ENCODE measurements around the gene ASGR2.

Gene ASGR2

DNA sequence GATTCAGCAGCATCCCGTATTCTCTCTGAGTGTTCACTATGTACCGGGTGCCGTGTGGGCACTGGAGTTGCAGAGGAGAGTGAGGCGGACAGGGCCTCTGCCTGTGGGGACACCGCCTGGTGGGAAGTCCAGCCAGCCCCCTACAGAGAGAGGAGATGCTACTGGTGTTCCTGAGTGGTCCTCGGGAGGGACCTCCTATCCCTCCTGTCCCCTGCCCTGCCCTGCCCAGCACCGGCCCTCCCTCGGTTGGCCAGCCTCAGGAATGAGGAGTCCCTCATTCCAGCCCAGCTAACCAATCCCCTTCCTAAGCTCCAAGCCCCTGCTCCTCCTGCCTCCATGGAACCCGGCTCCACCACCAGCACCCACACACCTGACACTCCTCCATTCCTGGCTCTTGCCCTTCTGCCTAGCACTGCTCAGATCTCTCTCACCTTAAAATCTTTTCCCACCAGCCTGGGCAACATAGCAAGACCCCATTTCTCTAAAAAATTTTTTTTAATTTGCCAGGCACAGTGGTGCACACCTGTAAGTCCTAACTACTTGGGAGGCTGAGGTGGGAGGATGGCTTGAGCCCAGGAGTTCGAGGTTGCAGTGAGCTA is 2.0 kb downstream of the ASGR2 start:
- DNase-seq (ENCODE audit: low read depth), result no peak
- H3K4me3 ChIP-seq (ENCODE audit: low read depth, low read length), result no peak overlapping the region
- TF ChIP-seq, protein P1, sequence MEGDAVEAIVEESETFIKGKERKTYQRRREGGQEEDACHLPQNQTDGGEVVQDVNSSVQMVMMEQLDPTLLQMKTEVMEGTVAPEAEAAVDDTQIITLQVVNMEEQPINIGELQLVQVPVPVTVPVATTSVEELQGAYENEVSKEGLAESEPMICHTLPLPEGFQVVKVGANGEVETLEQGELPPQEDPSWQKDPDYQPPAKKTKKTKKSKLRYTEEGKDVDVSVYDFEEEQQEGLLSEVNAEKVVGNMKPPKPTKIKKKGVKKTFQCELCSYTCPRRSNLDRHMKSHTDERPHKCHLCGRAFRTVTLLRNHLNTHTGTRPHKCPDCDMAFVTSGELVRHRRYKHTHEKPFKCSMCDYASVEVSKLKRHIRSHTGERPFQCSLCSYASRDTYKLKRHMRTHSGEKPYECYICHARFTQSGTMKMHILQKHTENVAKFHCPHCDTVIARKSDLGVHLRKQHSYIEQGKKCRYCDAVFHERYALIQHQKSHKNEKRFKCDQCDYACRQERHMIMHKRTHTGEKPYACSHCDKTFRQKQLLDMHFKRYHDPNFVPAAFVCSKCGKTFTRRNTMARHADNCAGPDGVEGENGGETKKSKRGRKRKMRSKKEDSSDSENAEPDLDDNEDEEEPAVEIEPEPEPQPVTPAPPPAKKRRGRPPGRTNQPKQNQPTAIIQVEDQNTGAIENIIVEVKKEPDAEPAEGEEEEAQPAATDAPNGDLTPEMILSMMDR (IDR thresholded peaks at IDR 0.05; ENCODE audit: low read depth, low read length, missing control alignments), result no peak

DNA sequence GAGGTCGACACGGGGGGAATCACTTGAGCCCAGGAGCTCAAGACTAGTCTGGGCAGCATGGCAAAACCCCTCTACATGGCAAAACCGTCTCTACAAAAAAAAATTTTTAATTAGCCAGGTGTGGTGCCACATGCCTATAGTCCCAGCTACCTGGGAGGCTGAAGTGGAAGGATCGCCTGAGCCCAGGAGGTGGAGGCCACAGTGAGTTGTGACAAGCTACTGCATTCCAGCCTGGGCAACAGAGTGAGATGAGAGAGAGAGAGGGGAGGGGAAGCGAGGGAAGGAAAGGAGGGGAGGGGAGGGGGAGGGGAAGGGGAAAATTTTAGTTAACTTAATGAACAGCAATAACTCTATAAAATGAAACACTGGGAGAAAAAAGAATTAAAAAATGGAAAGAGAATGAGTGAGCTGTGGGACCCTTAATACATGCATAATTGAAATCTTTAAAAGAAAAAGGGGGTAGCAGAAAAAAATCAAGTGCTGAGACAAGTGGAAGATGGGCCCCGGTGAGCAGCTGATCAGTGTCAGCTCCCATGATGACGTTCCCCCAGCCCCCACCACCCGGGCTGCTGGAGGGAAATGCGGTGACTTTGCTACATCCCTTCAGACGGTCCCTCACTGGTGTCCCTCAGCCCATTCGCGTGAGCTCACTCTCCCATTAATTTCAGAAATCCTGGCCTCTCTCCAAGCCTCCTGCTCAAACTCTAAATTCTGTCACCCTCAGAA is 2.7 kb downstream of the ASGR2 start:
- DNase-seq (ENCODE audit: low read depth), result no peak
- TF ChIP-seq, protein P1 (IDR thresholded peaks at IDR 0.05; ENCODE audit: low read depth, low read length, missing control alignments), result no peak
- H3K4me3 ChIP-seq (ENCODE audit: low read depth, low read length), result no peak overlapping the region

DNA sequence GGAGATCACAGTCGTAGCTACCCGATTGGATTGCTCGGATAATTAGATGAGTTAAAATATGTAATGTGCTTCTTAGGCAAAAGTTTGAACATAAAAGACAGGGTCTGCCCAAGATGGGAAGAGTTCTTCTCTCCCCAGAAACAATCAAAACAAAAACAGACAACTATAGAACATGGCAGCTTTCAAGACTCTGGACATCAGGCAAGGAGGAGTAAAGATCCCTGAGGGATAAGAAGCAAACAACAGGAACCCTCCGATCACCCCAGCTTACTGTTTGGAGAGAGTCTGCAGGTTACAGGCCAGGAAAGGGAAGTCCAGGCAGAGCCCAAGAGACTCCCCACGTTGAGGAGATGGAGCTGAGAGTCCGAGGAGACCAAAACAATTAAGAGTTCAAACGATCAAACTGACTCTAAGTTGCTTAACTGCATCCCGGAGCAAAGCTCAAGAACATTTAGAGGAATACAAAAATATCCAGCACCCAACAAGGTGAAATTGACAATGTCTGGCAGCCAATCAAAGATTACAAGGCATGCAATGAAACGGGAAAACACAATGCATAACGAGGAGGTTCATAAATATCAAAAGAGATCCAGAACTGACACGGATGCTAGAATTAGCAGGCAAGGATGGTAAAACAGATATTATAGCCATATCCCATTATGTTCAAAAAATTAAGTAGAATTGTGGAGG is 3.9 kb downstream of the ASGR2 start:
- TF ChIP-seq, protein P1 (IDR thresholded peaks at IDR 0.05; ENCODE audit: low read depth, low read length, missing control alignments), result no peak
- H3K4me3 ChIP-seq (ENCODE audit: low read depth, low read length), result no peak overlapping the region
- no peak for DNase-seq (ENCODE audit: low read depth)

DNA sequence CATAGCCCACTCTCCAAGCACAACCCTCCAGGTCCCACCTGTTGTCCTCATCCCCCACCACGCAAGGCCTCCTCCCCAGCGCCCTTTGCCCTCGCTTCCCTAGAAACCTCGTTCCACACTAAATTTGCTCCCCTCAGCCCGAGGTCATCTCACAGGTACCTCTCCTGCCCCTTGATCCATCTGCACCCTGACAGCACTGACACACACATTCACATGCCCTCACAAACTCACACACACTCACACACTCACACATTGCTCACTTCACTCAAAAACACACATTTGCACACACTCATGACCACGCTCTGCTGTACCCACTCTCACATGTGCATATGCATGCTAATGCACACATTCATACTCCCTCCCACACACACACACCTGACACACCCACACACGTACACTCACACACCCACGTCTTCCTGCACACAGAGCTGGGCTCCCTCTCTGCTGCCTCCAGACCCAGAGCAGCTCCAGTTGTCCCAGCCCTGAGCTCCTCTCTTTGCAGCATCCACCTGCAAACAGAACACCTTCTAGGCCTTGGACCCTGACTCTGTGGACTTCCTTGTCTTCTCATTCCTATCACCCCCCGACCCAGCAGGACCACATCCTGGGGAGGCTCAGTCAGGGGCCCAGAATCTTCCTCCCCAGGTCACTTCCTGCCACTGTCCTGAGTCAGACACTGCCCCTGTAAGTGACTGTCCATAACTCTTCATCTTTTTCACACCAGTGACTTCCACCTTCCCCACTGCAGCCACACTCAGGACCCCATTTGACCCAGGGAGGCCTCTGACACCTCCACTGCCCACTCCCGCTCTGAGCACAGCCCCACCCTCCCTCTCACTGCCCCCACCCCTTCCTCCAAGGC is 4.9 kb downstream of the ASGR2 start:
- no peak for DNase-seq (ENCODE audit: low read depth)
- no peak overlapping the region for H3K4me3 ChIP-seq (ENCODE audit: low read depth, low read length)
- TF ChIP-seq, protein P1 (IDR thresholded peaks at IDR 0.05; ENCODE audit: low read depth, low read length, missing control alignments), result no peak

DNA sequence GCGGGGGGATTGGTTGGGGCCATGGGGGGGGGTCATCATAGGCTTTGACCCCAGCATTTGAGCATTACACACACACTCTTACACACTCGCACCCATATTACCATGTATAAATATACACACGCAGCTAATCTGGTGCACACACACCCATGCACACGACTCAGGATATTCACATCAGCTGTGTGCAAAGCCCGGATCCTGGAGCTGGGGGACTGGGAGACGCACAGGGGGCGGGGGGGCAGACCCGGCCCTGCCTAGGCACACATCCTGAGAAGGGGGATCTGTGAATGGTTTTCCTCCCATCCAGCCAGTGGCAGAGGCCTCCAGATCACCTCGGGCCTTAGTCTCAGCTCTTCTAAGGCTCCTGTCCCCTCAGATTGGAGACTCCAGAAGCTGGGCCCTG is 5.6 kb downstream of the ASGR2 start:
- DNase-seq (ENCODE audit: low read depth), result no peak
- TF ChIP-seq, protein P1 (IDR thresholded peaks at IDR 0.05; ENCODE audit: low read depth, low read length, missing control alignments), result no peak
- H3K4me3 ChIP-seq (ENCODE audit: low read depth, low read length), result no peak overlapping the region

DNA sequence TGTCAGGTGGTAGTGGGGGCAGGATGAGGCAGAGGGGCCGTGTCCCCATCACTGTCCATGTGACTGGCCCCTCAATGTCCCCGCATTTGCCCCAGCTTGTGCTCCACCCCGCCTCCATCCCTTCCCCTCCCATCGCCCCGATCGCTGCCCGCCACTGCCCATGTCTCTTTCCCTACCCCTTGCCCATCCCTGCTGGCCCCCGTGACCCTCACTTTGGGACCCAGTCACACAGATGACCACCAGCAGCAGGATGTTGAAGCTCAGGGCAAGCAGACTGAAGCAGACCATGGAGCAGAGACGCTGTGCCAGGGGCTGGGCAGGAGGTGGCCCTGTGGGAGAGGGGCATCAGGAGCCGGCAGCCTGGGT is 6.1 kb downstream of the ASGR2 start:
- DNase-seq (ENCODE audit: low read depth), result no peak
- H3K4me3 ChIP-seq (ENCODE audit: low read depth, low read length), result no peak overlapping the region
- TF ChIP-seq, protein P1 (IDR thresholded peaks at IDR 0.05; ENCODE audit: low read depth, low read length, missing control alignments), result no peak

Measured in GM12864 (cell line).